K562 (cell line): Measurements from ENCODE around the gene DCAF11. TPM values are rescaled to one million over a fixed set of nuclear protein-coding genes. Genes with fewer than 3 reads are reported as not detected.
A peak's percentile ranks its signal among the peaks of the same experiment; 100 is the strongest.

Experiments
- ARID2 ChIP-seq: fragments of 450-650 bp; IDR thresholded peaks from 2 replicates; pipeline ENCODE4 v1.6.1; 2017; ENCODE audit warnings: antibody characterized with exemption, mild to moderate bottlenecking
- CEBPB ChIP-seq: fragments of 450-650 bp; IDR thresholded peaks from 2 replicates; pipeline ENCODE4 v1.6.1; 2016; ENCODE audit warnings: missing genetic modification characterization, missing compliant biosample characterization
- CHD2 ChIP-seq: IDR thresholded peaks from 2 replicates; pipeline ENCODE4 v1.6.1; 2011; ENCODE audit warnings: low read depth, low read length
- ELF4 ChIP-seq: fragments of 450-650 bp; formaldehyde crosslinking; IDR thresholded peaks from 2 replicates; pipeline ENCODE4 v1.4.0; 2022; ENCODE audit warnings: missing genetic modification characterization
- FOXM1 ChIP-seq, 2 experiments: fragments of 450-650 bp in 1 of 2; sonication (generic) in 1 of 2; formaldehyde crosslinking in 1 of 2; IDR thresholded peaks; 2 replicates each; pipeline versions ENCODE4 v1.6.1 to v1.9.0; 2017 to 2022; ENCODE audit warnings: low read depth in 2 of 2, mild to moderate bottlenecking in 2 of 2, missing genetic modification reagents in 1 of 2, moderate library complexity in 1 of 2
- GABPA ChIP-seq: fragments of 200-800 bp; sonication (Bioruptor generic); conservative IDR thresholded peaks from 2 replicates; pipeline ENCODE4 v1.6.1; 2016; ENCODE audit warnings: low read depth, missing genetic modification characterization, missing compliant biosample characterization
- HINFP ChIP-seq: fragments of 450-650 bp; conservative IDR thresholded peaks from 2 replicates; pipeline ENCODE4 v1.6.1; 2016; ENCODE audit warnings: missing genetic modification characterization, low read depth, mild to moderate bottlenecking, control low read depth, missing compliant biosample characterization
- HNRNPUL1 ChIP-seq: fragments of 200-400 bp; formaldehyde crosslinking; IDR thresholded peaks from 2 replicates; pipeline ENCODE4 v1.6.1; 2017; ENCODE audit warnings: low read length
- MBD1 ChIP-seq: fragments of 250-450 bp; sonication (Bioruptor Pico); IDR thresholded peaks from 2 replicates; pipeline ENCODE4 v1.8.0; 2022; ENCODE audit warnings: inconsistent platforms
- MEIS2 ChIP-seq: fragments of 450-650 bp; IDR thresholded peaks from 2 replicates; pipeline ENCODE4 v1.6.1; 2014; ENCODE audit warnings: mild to moderate bottlenecking; ENCODE audit not compliant: partially characterized antibody
- MTA2 ChIP-seq: fragments of 450-650 bp; IDR thresholded peaks from 2 replicates; pipeline ENCODE4 v1.6.1; 2016; ENCODE audit warnings: low read depth
- MTF1 ChIP-seq: fragments of 250-450 bp; sonication (Bioruptor Pico); IDR thresholded peaks from 2 replicates; pipeline ENCODE4 v1.9.0; 2021; ENCODE audit warnings: moderate library complexity, mild to moderate bottlenecking, inconsistent platforms, borderline replicate concordance
- PPARD ChIP-seq: fragments of 250-450 bp; sonication (Bioruptor Pico); IDR thresholded peaks from 2 replicates; pipeline ENCODE4 v1.8.0; 2022; ENCODE audit warnings: inconsistent platforms, mild to moderate bottlenecking, moderate library complexity
- PYGO2 ChIP-seq: fragments of 450-650 bp; IDR thresholded peaks from 2 replicates; pipeline ENCODE4 v1.6.1; 2016; ENCODE audit warnings: mild to moderate bottlenecking, missing genetic modification characterization, moderate library complexity, missing compliant biosample characterization
- RBM25 ChIP-seq: fragments of 200-400 bp; formaldehyde crosslinking; IDR thresholded peaks from 2 replicates; pipeline ENCODE4 v1.6.1; 2018; ENCODE audit warnings: low read length, low read depth, moderate library complexity; ENCODE audit not compliant: severe bottlenecking
- SRSF3 ChIP-seq: fragments of 200-400 bp; formaldehyde crosslinking; IDR thresholded peaks from 2 replicates; pipeline ENCODE4 v1.6.1; 2016; ENCODE audit warnings: mild to moderate bottlenecking, low read length, moderate library complexity; ENCODE audit not compliant: insufficient read depth
- VEZF1 ChIP-seq: fragments of 200-800 bp; sonication (Bioruptor generic); IDR thresholded peaks from 2 replicates; pipeline ENCODE4 v1.6.1; 2017; ENCODE audit warnings: missing genetic modification characterization, missing compliant biosample characterization
- ZBTB26 ChIP-seq: fragments of 450-650 bp; formaldehyde crosslinking; IDR thresholded peaks from 2 replicates; pipeline ENCODE4 v1.4.0; 2022; ENCODE audit warnings: missing genetic modification characterization
- ZNF197 ChIP-seq: fragments of 200-800 bp; sonication (Bioruptor generic); IDR thresholded peaks from 2 replicates; pipeline ENCODE4 v1.6.1; 2016; ENCODE audit warnings: low read depth, missing genetic modification characterization, missing compliant biosample characterization
- ZNF354B ChIP-seq: fragments of 250-450 bp; sonication (Bioruptor Pico); IDR thresholded peaks from 2 replicates; pipeline ENCODE4 v1.4.0; 2020
- ZNF445 ChIP-seq: fragments of 250-450 bp; sonication (Bioruptor Pico); IDR thresholded peaks from 2 replicates; pipeline ENCODE4 v1.4.0; 2020; ENCODE audit warnings: low read depth, mild to moderate bottlenecking, moderate library complexity
- ZNF584 ChIP-seq: fragments of 200-800 bp; sonication (Bioruptor generic); IDR thresholded peaks from 2 replicates; pipeline ENCODE4 v1.6.1; 2016; ENCODE audit warnings: low read depth, mild to moderate bottlenecking, missing genetic modification characterization, missing compliant biosample characterization
- polyA plus RNA-seq, 8 experiments: library from polyadenylated mRNA; depleted of rRNA in 4 of 8; stranded (reverse) in 5 of 8; unstranded in 3 of 8; fragments of >200 nt; fragmentation: Nextera tagmentation in 2 of 8; fragmentation: Illumina TruSeq in 1 of 8; extraction: Ambion mirVana in 2 of 8; extraction: Trizol in 1 of 8; gene quantifications; 2 replicates each; pipeline versions ENCODE4 v1.2.1 to v1.2.3, GENCODE V29; 2011 to 2014; ENCODE audit warnings: inconsistent platforms in 1 of 8, missing spikeins in 1 of 8
- total RNA-seq, 7 experiments: library from RNA; depleted of rRNA in 6 of 7; stranded (reverse); fragments of >200 nt in 6 of 7; fragmentation: Illumina TruSeq in 2 of 7; extraction: Trizol in 2 of 7; gene quantifications; 2 replicates each; pipeline versions ENCODE4 v1.2.1 to v1.2.3, GENCODE V29; 2011 to 2021; ENCODE audit warnings: low replicate concordance in 1 of 7

Gene DCAF11
- total and polyA plus RNA-seq, 9 of the 15 experiments (the other 6 are each of a cell fraction or from before 2014, with no cell fraction given) = 8.5 to 46.2 (median 36.4) TPM

DNA sequence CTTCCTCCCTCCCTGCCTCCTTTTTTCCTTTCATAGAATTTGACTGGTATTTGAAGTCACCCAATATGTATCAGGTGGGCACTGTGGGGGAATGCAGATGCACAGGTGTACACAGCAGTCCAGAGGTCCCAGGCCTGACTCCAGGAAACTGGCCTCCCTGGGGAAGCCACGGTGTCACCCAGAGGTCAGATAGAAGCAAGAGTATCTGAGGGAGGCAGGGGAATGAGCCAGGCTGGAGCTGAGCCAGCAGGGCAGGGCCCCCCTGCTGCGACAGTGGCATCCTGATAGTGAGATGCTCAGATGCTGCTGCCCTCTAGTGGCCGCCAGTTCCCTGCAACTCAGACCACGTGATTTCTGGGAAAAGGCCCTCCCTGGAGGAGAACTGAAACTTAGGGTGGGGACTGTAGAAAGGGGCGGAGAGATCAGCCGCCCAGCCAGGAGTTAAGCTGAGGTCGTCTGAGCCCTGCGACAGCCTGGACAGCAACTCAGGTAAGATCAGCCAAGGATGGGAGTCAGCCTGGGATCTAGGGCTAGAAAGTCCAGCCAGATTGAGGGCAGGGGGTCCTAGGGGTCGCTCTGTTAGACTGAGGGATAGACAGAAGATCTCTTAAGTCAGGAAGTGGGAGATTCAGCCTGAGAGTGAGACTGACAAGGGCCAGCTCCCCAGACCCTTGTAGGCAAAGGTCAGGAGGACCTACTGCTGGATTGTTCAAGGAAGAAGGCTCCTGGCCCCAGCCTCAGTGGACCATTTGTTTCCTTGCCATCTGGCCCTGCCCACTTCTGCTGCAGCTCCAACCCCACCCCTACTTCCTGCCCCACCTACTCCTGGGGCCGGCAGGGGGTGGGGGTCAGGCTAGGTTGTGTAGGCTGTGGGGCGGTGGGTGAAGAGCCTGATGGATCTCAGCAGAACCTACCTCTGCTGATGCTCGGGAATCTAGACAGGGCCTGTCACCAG is 46.5 kb downstream of the DCAF11 start, which contains the start of gene IRF9 (continued):
- no peak; the same call in 1 of the 2 replicates for TF ChIP-seq GABPA (tag)
- TF ChIP-seq RBM25 = no peak
- TF ChIP-seq HNRNPUL1 = no peak
- no peak for TF ChIP-seq MTA2
- no peak for TF ChIP-seq PPARD
- no peak for TF ChIP-seq PYGO2
- no peak for TF ChIP-seq ELF4
- TF ChIP-seq FOXM1 (IDR thresholded peaks at IDR 0.05; ENCODE audit: low read depth) = no peak
- TF ChIP-seq FOXM1 (CRISPR knock-in tag; IDR thresholded peaks at IDR 0.05; ENCODE audit: low read depth) = no peak
- no peak for TF ChIP-seq ZNF445 (CRISPR knock-in tag)
- no peak for TF ChIP-seq MTF1 (CRISPR knock-in tag)
- no peak for TF ChIP-seq SRSF3
- TF ChIP-seq ZNF197 (CRISPR knock-in tag) = no peak
- TF ChIP-seq MEIS2 = peak; percentile 34
- no peak for TF ChIP-seq CHD2
- no peak for TF ChIP-seq MBD1 (CRISPR knock-in tag)
- TF ChIP-seq ARID2 = no peak
- TF ChIP-seq HINFP (tag) = no peak
- TF ChIP-seq ZNF584 (CRISPR knock-in tag) = no peak
- no peak for TF ChIP-seq CEBPB (tag)
- TF ChIP-seq ZNF354B = no peak
- TF ChIP-seq VEZF1 (CRISPR knock-in tag) = peak; percentile 93
- no peak for TF ChIP-seq ZBTB26 (CRISPR knock-in tag)
